GM18868 (cell line): Measurements from ENCODE around the gene STAT5A.
"Not testable (repeated sequence)": the region's sequence is repeated elsewhere in the genome, so short reads cannot be mapped to it uniquely, and the experiment has no call there.

Source experiments
- ATAC-seq: cut with Tn5 transposase; IDR thresholded peaks from one replicate; pipeline ENCODE4 v1.9.1; 2021; ENCODE audit warnings: mild to moderate bottlenecking, moderate library complexity; ENCODE audit not compliant: unreplicated experiment

STAT5A gene

DNA sequence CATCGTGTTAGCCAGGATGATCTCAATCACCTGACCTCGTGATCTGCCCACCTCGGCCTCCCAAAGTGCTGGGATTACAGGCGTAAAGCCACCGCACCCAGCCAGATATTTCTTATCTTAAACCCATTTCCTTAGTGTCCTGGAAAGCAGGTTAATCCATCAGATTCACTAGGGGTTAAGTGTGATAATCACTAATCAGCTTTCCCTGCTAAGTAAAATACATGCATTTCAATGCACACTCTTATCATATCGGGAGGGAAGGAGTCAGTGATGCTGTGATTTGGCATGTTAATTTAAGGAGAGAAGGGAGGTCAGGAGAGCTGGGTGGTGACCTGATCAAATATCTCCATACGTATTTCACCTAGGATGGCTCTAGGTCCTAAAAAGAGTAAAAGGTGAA, 70.8 kb downstream of the STAT5A start:
- no peak for ATAC-seq

DNA sequence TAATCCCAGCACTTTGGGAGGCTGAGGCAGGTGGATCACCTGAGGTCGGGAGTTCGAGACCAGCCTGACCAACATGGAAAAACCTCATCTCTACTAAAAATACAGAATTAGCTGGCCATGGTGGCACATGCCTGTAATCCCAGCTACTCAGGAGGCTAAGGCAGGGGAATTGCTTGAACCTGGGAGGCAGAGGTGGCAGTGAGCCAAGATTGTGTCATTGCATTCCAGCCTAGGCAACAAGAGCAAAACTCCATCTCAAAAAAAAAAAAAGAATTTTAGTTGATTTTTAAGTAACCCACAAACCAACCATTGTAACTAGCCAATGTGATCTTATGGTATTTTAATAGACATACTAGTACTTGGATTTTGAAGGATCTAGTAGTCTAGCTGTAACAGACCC, 72.1 kb downstream of the STAT5A start:
- not testable (repeated sequence) for ATAC-seq
